ENCODE measurements around the gene EDIL3.

DNA sequence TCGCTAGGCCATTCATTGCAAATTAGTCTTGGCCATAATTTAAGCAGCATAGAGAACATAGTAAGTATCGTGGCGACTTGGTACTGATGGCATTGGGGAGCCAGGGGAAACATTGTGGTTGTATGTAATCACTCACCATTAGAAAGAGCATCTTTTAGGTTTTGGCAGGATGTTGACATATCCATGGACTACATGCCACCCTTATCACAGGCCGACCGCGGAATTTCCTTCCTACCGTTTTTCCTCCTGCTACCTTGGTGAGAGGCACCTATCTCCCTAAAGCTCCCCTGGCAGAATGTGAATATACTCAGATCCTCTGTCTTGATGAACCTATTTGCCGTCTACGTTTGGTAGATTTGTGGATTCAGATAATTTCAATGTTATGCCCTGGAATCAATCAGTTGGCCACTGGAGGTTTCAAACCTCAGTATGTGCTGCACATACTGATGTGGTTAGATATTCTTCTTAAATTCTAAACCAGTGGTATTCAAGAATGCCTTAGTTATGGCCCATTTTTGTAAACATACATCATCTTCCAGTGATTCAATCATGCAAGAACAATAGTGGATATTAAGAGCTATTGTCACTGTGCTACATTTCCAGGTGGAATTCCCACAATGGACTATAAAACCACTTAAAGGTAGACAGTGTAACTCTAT is 393.0 kb downstream of the EDIL3 start:
- TF ChIP-seq TAF1 (IDR thresholded peaks at IDR 0.05; ENCODE audit: low read depth, low read length) (no peak), POLR2A (IDR thresholded peaks at IDR 0.05; ENCODE audit: low read depth, low read length) (no peak), POLR2AphosphoS5 (IDR thresholded peaks at IDR 0.05; ENCODE audit: low read depth, low read length) (no peak), POU2F2 (IDR thresholded peaks at IDR 0.05; ENCODE audit: low read depth, low read length) (no peak)

Measured in GM12891 (cell line).